Measurements from ENCODE around the gene EIF4A2. TPM values are rescaled to one million over a fixed set of nuclear protein-coding genes. Genes with fewer than 3 reads are reported as not detected.

The EIF4A2 gene
- total and polyA plus RNA-seq, 10 of the 15 experiments (the other 5 are each of a cell fraction or from before 2014, with no cell fraction given), result 154 to 680 (median 259) TPM

DNA sequence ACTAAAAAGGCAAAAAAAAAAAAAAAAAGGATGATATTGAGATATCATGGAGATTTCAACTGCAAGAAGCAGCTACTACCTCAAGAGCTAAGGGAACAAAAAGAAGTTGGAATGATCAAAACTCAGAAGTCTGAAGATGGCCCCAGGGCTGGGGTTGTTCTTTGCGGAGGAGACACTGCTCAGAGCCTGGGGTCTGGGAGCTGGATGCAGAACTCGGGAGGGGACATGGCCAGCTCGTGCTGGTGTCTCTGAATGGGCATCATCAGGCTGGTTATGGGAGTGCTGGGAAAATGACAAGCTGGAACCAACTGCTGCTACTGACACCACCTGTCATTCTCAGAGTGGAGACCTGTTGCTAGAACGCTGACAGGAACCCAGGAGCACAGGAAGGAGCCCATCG lies 45.0 kb downstream of the EIF4A2 start:
- no peaks in the 10 kb centered on the region for H3K9me3 ChIP-seq (replicated peaks; ENCODE audit: control insufficient read depth, insufficient read depth, low read length)
- H4K20me1 ChIP-seq (ENCODE audit: control insufficient read depth, insufficient read depth), result 0 out of 2 replicates have a peak, but pooled peaks cover 4% of the 10 kb centered on the region
- peaks cover 18 to 22% of the 10 kb centered on the region in 2 experiments for H3K27me3 ChIP-seq (replicated peaks in 1 of 2; ENCODE audit: control insufficient read depth in 2 of 2, insufficient read depth in 2 of 2, low read length in 1 of 2)
- ChIA-PET RAD21 (ENCODE audit: unreplicated experiment) (interaction anchor here (0.7 kb wide), 2 partner anchors 19 to 144 kb away, joined by 3 to 4 read pairs; no protein-coding TSS in a partner anchor), POLR2A (interaction anchor here (0.6 kb wide), 1 partner anchor 476 kb away, joined by 4 read pairs; no protein-coding TSS in a partner anchor), SMC1A (ENCODE audit: uncharacterized antibody, unreplicated experiment) (interaction anchor here (1.5 kb wide), 1 partner anchor 336 kb away, joined by 6 read pairs; no protein-coding TSS in a partner anchor), CTCF (interaction anchor here (1.0 kb wide), 1 partner anchor 211 kb away, joined by 6 read pairs; no protein-coding TSS in a partner anchor)
- H3K4me2 ChIP-seq (ENCODE audit: control insufficient read depth, insufficient read depth), result no peak overlapping the region
- no peak overlapping the region for H2AFZ ChIP-seq (ENCODE audit: control insufficient read depth, low read depth, low read length)
- no peaks in the 10 kb centered on the region for H3K36me3 ChIP-seq (ENCODE audit: control insufficient read depth in 2 of 2, insufficient read depth in 2 of 2, low read length in 1 of 2)
- FAIRE-seq (no peak), ATAC-seq (no peak), DNase-seq (ENCODE audit: low read depth, low spot score) (no peak)
- no peak overlapping the region for H3K27ac ChIP-seq (ENCODE audit: control insufficient read depth, insufficient read depth)
- H3K9ac ChIP-seq (ENCODE audit: control insufficient read depth, insufficient read depth, low read length), result no peak overlapping the region
- no TSS peak for BruUV-seq (replicated peaks)
- no peaks in the 10 kb centered on the region for H3K79me2 ChIP-seq (ENCODE audit: control insufficient read depth, insufficient read depth, low read length)
- in situ Hi-C loops (cut with MboI), result no loop called here
- intact Hi-C loops (cut with micrococcal nuclease; ENCODE audit: unreplicated experiment), result no loop called here
- no peak for TF ChIP-seq NFXL1 (IDR thresholded peaks at IDR 0.05; ENCODE audit: borderline replicate concordance)
- TF ChIP-seq, protein P1, sequence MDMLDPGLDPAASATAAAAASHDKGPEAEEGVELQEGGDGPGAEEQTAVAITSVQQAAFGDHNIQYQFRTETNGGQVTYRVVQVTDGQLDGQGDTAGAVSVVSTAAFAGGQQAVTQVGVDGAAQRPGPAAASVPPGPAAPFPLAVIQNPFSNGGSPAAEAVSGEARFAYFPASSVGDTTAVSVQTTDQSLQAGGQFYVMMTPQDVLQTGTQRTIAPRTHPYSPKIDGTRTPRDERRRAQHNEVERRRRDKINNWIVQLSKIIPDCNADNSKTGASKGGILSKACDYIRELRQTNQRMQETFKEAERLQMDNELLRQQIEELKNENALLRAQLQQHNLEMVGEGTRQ (IDR thresholded peaks at IDR 0.05; ENCODE audit: borderline replicate concordance, low read depth, low read length), result no peak
- no peak for TF ChIP-seq ZNF24 (IDR thresholded peaks at IDR 0.05)
- TF ChIP-seq ESRRA (IDR thresholded peaks at IDR 0.05; ENCODE audit: low read length), result no peak
- TF ChIP-seq, protein P2, sequence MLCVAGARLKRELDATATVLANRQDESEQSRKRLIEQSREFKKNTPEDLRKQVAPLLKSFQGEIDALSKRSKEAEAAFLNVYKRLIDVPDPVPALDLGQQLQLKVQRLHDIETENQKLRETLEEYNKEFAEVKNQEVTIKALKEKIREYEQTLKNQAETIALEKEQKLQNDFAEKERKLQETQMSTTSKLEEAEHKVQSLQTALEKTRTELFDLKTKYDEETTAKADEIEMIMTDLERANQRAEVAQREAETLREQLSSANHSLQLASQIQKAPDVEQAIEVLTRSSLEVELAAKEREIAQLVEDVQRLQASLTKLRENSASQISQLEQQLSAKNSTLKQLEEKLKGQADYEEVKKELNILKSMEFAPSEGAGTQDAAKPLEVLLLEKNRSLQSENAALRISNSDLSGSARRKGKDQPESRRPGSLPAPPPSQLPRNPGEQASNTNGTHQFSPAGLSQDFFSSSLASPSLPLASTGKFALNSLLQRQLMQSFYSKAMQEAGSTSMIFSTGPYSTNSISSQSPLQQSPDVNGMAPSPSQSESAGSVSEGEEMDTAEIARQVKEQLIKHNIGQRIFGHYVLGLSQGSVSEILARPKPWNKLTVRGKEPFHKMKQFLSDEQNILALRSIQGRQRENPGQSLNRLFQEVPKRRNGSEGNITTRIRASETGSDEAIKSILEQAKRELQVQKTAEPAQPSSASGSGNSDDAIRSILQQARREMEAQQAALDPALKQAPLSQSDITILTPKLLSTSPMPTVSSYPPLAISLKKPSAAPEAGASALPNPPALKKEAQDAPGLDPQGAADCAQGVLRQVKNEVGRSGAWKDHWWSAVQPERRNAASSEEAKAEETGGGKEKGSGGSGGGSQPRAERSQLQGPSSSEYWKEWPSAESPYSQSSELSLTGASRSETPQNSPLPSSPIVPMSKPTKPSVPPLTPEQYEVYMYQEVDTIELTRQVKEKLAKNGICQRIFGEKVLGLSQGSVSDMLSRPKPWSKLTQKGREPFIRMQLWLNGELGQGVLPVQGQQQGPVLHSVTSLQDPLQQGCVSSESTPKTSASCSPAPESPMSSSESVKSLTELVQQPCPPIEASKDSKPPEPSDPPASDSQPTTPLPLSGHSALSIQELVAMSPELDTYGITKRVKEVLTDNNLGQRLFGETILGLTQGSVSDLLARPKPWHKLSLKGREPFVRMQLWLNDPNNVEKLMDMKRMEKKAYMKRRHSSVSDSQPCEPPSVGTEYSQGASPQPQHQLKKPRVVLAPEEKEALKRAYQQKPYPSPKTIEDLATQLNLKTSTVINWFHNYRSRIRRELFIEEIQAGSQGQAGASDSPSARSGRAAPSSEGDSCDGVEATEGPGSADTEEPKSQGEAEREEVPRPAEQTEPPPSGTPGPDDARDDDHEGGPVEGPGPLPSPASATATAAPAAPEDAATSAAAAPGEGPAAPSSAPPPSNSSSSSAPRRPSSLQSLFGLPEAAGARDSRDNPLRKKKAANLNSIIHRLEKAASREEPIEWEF (IDR thresholded peaks at IDR 0.05; ENCODE audit: insufficient replicate concordance, low read depth, low read length), result no peak
- WGBS (ENCODE audit: insufficient coverage, insufficient replicate concordance, low lambda C conversion rate, missing lambda C conversion rate), result 25% methylated on average over 4 of the region's 5 CpGs
- H3K4me3 ChIP-seq, result no peak overlapping the region
- H3K4me1 ChIP-seq (ENCODE audit: control insufficient read depth, insufficient read depth, low read length), result no peaks in the 10 kb centered on the region

All from GM12878 (cell line).